ENCODE data around the gene RNF220.
A peak's percentile ranks its signal among the peaks of the same experiment; 100 is the strongest.

Gene RNF220

GRCh38 chr1:44405031-44405797 lies at the start of gene RNF220:
RNF220 (plus strand) TSS chr1:44405255.
- peak; percentile 92 for DNase-seq

GRCh38 chr1:44355582-44356305 lies 49.3 kb upstream of the RNF220 start:
- no peak for DNase-seq

GRCh38 chr1:44357710-44358109 lies 47.3 kb upstream of the RNF220 start:
- DNase-seq = no peak

GRCh38 chr1:44359234-44359935 lies 45.7 kb upstream of the RNF220 start:
- DNase-seq = no peak

- DNase-seq = no peak
These were observed 43.6 kb upstream of the RNF220 start for GRCh38 chr1:44361478-44361877.

GRCh38 chr1:44366371-44366975 lies 38.6 kb upstream of the RNF220 start:
- no peak for DNase-seq

GRCh38 chr1:44367944-44368343 lies 37.1 kb upstream of the RNF220 start:
- no peak for DNase-seq

GRCh38 chr1:44368471-44369151 lies 36.4 kb upstream of the RNF220 start:
- no peak for DNase-seq

- no peak for DNase-seq
These were observed 33.8 kb upstream of the RNF220 start for GRCh38 chr1:44371206-44371605.

- no peak for DNase-seq
These were observed 29.5 kb upstream of the RNF220 start for GRCh38 chr1:44375547-44375946.

GRCh38 chr1:44377925-44378784 lies 26.9 kb upstream of the RNF220 start:
- peak; percentile 60 for DNase-seq

GRCh38 chr1:44380666-44381177 lies 24.3 kb upstream of the RNF220 start:
- no peak for DNase-seq

- DNase-seq = no peak
These were observed 16.5 kb upstream of the RNF220 start for GRCh38 chr1:44388551-44388950.

GRCh38 chr1:44389437-44389836 lies 15.6 kb upstream of the RNF220 start:
- DNase-seq = no peak

- no peak for DNase-seq
These were observed 14.8 kb upstream of the RNF220 start for GRCh38 chr1:44390277-44390676.

- DNase-seq = no peak
These were observed 3.5 kb upstream of the RNF220 start for GRCh38 chr1:44401256-44402228.

- peak; percentile 33 for DNase-seq
These were observed 1.0 kb downstream of the RNF220 start for GRCh38 chr1:44405798-44406736.

GRCh38 chr1:44406737-44407429 lies 1.8 kb downstream of the RNF220 start:
- DNase-seq = no peak

Data from GDM1 (cell line).